HEK293 (cell line): ENCODE measurements around the gene GRM6.

Experiments used
- CTCF ChIP-seq: fragments of 450-650 bp; formaldehyde crosslinking; IDR thresholded peaks from 2 replicates; pipeline ENCODE4 v1.5.1; 2016; ENCODE audit warnings: missing biosample characterization, missing genetic modification characterization
- GLIS2 ChIP-seq: fragments of 450-650 bp; formaldehyde crosslinking; IDR thresholded peaks from 2 replicates; pipeline ENCODE4 v1.5.1; 2016; ENCODE audit warnings: missing biosample characterization, missing genetic modification characterization
- PRDM1 ChIP-seq: fragments of 450-650 bp; formaldehyde crosslinking; IDR thresholded peaks from 2 replicates; pipeline ENCODE4; 2016; ENCODE audit warnings: missing biosample characterization, missing genetic modification characterization
- PRDM6 ChIP-seq: fragments of 450-650 bp; formaldehyde crosslinking; IDR thresholded peaks from 2 replicates; pipeline ENCODE4 v1.5.1; 2017; ENCODE audit warnings: missing biosample characterization, missing genetic modification characterization
- RBAK ChIP-seq: fragments of 450-650 bp; formaldehyde crosslinking; IDR thresholded peaks from 2 replicates; pipeline ENCODE4 v1.5.1; 2016; ENCODE audit warnings: missing biosample characterization, missing genetic modification characterization
- SP3 ChIP-seq: fragments of 450-650 bp; formaldehyde crosslinking; IDR thresholded peaks from 2 replicates; pipeline ENCODE4 v1.5.1; 2016; ENCODE audit warnings: missing biosample characterization, missing genetic modification characterization
- ZBTB48 ChIP-seq: fragments of 450-650 bp; formaldehyde crosslinking; IDR thresholded peaks from 2 replicates; pipeline ENCODE4 v1.5.1; 2016; ENCODE audit warnings: missing biosample characterization, missing genetic modification characterization
- ZEB2 ChIP-seq: fragments of 450-650 bp; formaldehyde crosslinking; IDR thresholded peaks from 2 replicates; pipeline ENCODE4 v1.5.1; 2016; ENCODE audit warnings: missing biosample characterization, missing genetic modification characterization
- ZFP3 ChIP-seq: fragments of 450-650 bp; formaldehyde crosslinking; IDR thresholded peaks from 2 replicates; pipeline ENCODE4 v1.5.1; 2016; ENCODE audit warnings: low read depth, missing biosample characterization, missing genetic modification characterization
- ZFP37 ChIP-seq: fragments of 450-650 bp; formaldehyde crosslinking; IDR thresholded peaks from 2 replicates; pipeline ENCODE4 v1.5.1; 2016; ENCODE audit warnings: missing biosample characterization, missing genetic modification characterization
- ZNF140 ChIP-seq: fragments of 450-650 bp; formaldehyde crosslinking; IDR thresholded peaks from 2 replicates; pipeline ENCODE4 v1.5.1; 2016; ENCODE audit warnings: missing biosample characterization, missing genetic modification characterization
- ZNF157 ChIP-seq: fragments of 450-650 bp; formaldehyde crosslinking; IDR thresholded peaks from 2 replicates; pipeline ENCODE4 v1.5.1; 2016; ENCODE audit warnings: missing biosample characterization, missing genetic modification characterization
- ZNF174 ChIP-seq: fragments of 450-650 bp; formaldehyde crosslinking; IDR thresholded peaks from 2 replicates; pipeline ENCODE4 v1.5.0; 2017; ENCODE audit warnings: missing biosample characterization, mild to moderate bottlenecking, missing genetic modification characterization
- ZNF175 ChIP-seq: fragments of 450-650 bp; formaldehyde crosslinking; IDR thresholded peaks from 2 replicates; pipeline ENCODE4 v1.5.1; 2016; ENCODE audit warnings: missing biosample characterization, missing genetic modification characterization
- ZNF202 ChIP-seq: fragments of 450-650 bp; formaldehyde crosslinking; IDR thresholded peaks from 2 replicates; pipeline ENCODE4 v1.5.1; 2016; ENCODE audit warnings: missing biosample characterization, missing genetic modification characterization, borderline replicate concordance
- ZNF221 ChIP-seq: fragments of 450-650 bp; formaldehyde crosslinking; IDR thresholded peaks from 2 replicates; pipeline ENCODE4 v1.5.1; 2017; ENCODE audit warnings: missing biosample characterization, missing genetic modification characterization, borderline replicate concordance
- ZNF24 ChIP-seq: fragments of 450-650 bp; formaldehyde crosslinking; IDR thresholded peaks from 2 replicates; pipeline ENCODE4 v1.5.1; 2016; ENCODE audit warnings: missing biosample characterization, missing genetic modification characterization
- ZNF394 ChIP-seq: fragments of 450-650 bp; formaldehyde crosslinking; IDR thresholded peaks from 2 replicates; pipeline ENCODE4 v1.5.1; 2016; ENCODE audit warnings: missing biosample characterization, missing genetic modification characterization, mild to moderate bottlenecking, moderate library complexity, borderline replicate concordance
- ZNF501 ChIP-seq: fragments of 450-650 bp; formaldehyde crosslinking; IDR thresholded peaks from 2 replicates; pipeline ENCODE4 v1.5.1; 2016; ENCODE audit warnings: missing biosample characterization, missing genetic modification characterization
- ZNF544 ChIP-seq: fragments of 450-650 bp; formaldehyde crosslinking; IDR thresholded peaks from 2 replicates; pipeline ENCODE4 v1.5.0; 2017; ENCODE audit warnings: missing biosample characterization, missing genetic modification characterization
- ZNF558 ChIP-seq: fragments of 450-650 bp; formaldehyde crosslinking; IDR thresholded peaks from 2 replicates; pipeline ENCODE4 v1.5.1; 2016; ENCODE audit warnings: missing biosample characterization, missing genetic modification characterization
- ZNF560 ChIP-seq: fragments of 450-650 bp; formaldehyde crosslinking; IDR thresholded peaks from 2 replicates; pipeline ENCODE4 v1.5.1; 2017; ENCODE audit warnings: missing biosample characterization, missing genetic modification characterization, borderline replicate concordance
- ZNF571 ChIP-seq: fragments of 450-650 bp; formaldehyde crosslinking; IDR thresholded peaks from 2 replicates; pipeline ENCODE4 v1.5.0; 2017; ENCODE audit warnings: missing biosample characterization, missing genetic modification characterization
- ZNF600 ChIP-seq: fragments of 450-650 bp; formaldehyde crosslinking; IDR thresholded peaks from 2 replicates; pipeline ENCODE4 v1.5.1; 2016; ENCODE audit warnings: missing biosample characterization, missing genetic modification characterization
- ZNF626 ChIP-seq: fragments of 450-650 bp; sonication (Bioruptor Pico); formaldehyde crosslinking; IDR thresholded peaks from 2 replicates; pipeline ENCODE4 v1.5.1; 2018; ENCODE audit warnings: missing biosample characterization, missing genetic modification characterization, inconsistent platforms
- ZNF76 ChIP-seq: fragments of 450-650 bp; formaldehyde crosslinking; IDR thresholded peaks from 2 replicates; pipeline ENCODE4; 2016; ENCODE audit warnings: low read depth, missing biosample characterization, missing genetic modification characterization, borderline replicate concordance
- ZNF791 ChIP-seq: fragments of 450-650 bp; formaldehyde crosslinking; IDR thresholded peaks from 2 replicates; pipeline ENCODE4 v1.5.1; 2016; ENCODE audit warnings: missing biosample characterization, missing genetic modification characterization
- ZNF792 ChIP-seq: fragments of 450-650 bp; formaldehyde crosslinking; IDR thresholded peaks from 2 replicates; pipeline ENCODE4 v1.5.1; 2016; ENCODE audit warnings: missing biosample characterization, missing genetic modification characterization
- TF ChIP-seq, protein P1 (sequence below): fragments of 450-650 bp; formaldehyde crosslinking; IDR thresholded peaks from 2 replicates; pipeline ENCODE4 v1.5.1; 2016; ENCODE audit warnings: missing biosample characterization, missing genetic modification characterization
- TF ChIP-seq, protein P2 (sequence below): fragments of 450-650 bp; formaldehyde crosslinking; IDR thresholded peaks from 2 replicates; pipeline ENCODE4 v1.5.1; 2016; ENCODE audit warnings: missing biosample characterization, missing genetic modification characterization
- TF ChIP-seq, protein P3 (sequence below): fragments of 450-650 bp; formaldehyde crosslinking; IDR thresholded peaks from 2 replicates; pipeline ENCODE4 v1.5.1; 2016; ENCODE audit warnings: missing biosample characterization, missing genetic modification characterization

The GRM6 gene

GRCh38 chr5:179023528-179024189, 28.5 kb upstream of the GRM6 start, which contains the start of gene ZNF879 (continued):
- TF ChIP-seq PRDM1 (tag by site-specific recombination) (no peak), ZNF202 (no peak), ZFP37 (no peak), ZNF221 (tag by site-specific recombination) (no peak), RBAK (tag by site-specific recombination) (no peak), ZNF544 (no peak), ZNF501 (no peak), ZNF76 (tag by site-specific recombination) (peak; percentile 87; the same call in 1 of the 2 replicates), ZNF175 (tag by site-specific recombination) (no peak), GLIS2 (tag by site-specific recombination) (no peak), ZEB2 (tag by site-specific recombination) (peak; percentile 56; the same call in 1 of the 2 replicates), ZNF571 (no peak), ZNF791 (tag by site-specific recombination) (no peak), ZFP3 (tag by site-specific recombination) (no peak), ZNF140 (peak; percentile 34; the same call in 1 of the 2 replicates), CTCF (tag by site-specific recombination) (no peak), ZNF24 (tag by site-specific recombination) (no peak), ZNF560 (tag by site-specific recombination) (no peak), ZNF174 (tag by site-specific recombination) (no peak), SP3 (tag by site-specific recombination) (0 out of 2 replicates have a peak, but pooled peaks have one; percentile 41), ZBTB48 (tag by site-specific recombination) (no peak), ZNF157 (tag by site-specific recombination) (no peak), ZNF558 (tag by site-specific recombination) (no peak), ZNF792 (tag by site-specific recombination) (no peak), ZNF394 (tag by site-specific recombination) (no peak; the same call in 1 of the 2 replicates), ZNF600 (tag by site-specific recombination) (0 out of 2 replicates have a peak, but pooled peaks have one; percentile 13), ZNF626 (tag by site-specific recombination) (no peak), PRDM6 (no peak)
- TF ChIP-seq, protein P1, sequence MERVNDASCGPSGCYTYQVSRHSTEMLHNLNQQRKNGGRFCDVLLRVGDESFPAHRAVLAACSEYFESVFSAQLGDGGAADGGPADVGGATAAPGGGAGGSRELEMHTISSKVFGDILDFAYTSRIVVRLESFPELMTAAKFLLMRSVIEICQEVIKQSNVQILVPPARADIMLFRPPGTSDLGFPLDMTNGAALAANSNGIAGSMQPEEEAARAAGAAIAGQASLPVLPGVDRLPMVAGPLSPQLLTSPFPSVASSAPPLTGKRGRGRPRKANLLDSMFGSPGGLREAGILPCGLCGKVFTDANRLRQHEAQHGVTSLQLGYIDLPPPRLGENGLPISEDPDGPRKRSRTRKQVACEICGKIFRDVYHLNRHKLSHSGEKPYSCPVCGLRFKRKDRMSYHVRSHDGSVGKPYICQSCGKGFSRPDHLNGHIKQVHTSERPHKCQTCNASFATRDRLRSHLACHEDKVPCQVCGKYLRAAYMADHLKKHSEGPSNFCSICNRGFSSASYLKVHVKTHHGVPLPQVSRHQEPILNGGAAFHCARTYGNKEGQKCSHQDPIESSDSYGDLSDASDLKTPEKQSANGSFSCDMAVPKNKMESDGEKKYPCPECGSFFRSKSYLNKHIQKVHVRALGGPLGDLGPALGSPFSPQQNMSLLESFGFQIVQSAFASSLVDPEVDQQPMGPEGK = no peak
- TF ChIP-seq, protein P2, sequence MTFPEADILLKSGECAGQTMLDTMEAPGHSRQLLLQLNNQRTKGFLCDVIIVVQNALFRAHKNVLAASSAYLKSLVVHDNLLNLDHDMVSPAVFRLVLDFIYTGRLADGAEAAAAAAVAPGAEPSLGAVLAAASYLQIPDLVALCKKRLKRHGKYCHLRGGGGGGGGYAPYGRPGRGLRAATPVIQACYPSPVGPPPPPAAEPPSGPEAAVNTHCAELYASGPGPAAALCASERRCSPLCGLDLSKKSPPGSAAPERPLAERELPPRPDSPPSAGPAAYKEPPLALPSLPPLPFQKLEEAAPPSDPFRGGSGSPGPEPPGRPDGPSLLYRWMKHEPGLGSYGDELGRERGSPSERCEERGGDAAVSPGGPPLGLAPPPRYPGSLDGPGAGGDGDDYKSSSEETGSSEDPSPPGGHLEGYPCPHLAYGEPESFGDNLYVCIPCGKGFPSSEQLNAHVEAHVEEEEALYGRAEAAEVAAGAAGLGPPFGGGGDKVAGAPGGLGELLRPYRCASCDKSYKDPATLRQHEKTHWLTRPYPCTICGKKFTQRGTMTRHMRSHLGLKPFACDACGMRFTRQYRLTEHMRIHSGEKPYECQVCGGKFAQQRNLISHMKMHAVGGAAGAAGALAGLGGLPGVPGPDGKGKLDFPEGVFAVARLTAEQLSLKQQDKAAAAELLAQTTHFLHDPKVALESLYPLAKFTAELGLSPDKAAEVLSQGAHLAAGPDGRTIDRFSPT = no peak
- TF ChIP-seq, protein P3, sequence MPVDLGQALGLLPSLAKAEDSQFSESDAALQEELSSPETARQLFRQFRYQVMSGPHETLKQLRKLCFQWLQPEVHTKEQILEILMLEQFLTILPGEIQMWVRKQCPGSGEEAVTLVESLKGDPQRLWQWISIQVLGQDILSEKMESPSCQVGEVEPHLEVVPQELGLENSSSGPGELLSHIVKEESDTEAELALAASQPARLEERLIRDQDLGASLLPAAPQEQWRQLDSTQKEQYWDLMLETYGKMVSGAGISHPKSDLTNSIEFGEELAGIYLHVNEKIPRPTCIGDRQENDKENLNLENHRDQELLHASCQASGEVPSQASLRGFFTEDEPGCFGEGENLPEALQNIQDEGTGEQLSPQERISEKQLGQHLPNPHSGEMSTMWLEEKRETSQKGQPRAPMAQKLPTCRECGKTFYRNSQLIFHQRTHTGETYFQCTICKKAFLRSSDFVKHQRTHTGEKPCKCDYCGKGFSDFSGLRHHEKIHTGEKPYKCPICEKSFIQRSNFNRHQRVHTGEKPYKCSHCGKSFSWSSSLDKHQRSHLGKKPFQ (tag by site-specific recombination) = no peak
